Heart left ventricle (tissue), 16 donors: ENCODE measurements around the gene MRNIP. TPM values are rescaled to one million over a fixed set of nuclear protein-coding genes. Genes with fewer than 3 reads are reported as not detected.
A peak's percentile ranks its signal among the peaks of the same experiment; 100 is the strongest.

Experiments used
- ATAC-seq, 4 donors: fragments of 200-7000 bp; cut with Tn5 transposase; one replicate each; pipeline ENCODE4 v1.9.1; 2020 to 2022; ENCODE audit warnings: moderate library complexity in 4 of 4, mild to moderate bottlenecking in 3 of 4, moderate number of reproducible peaks in 1 of 4
- DNase-seq, 5 donors: peaks; one replicate each; pipeline ENCODE4 v3.0.0-alpha.2; 2020
- H3K27ac ChIP-seq, 12 donors: fragments of 200-600 bp; sonication (generic) in 4 of 12; one replicate each; pipeline versions ENCODE4 v1.5.0 to v1.8.0; 2016 to 2022; ENCODE audit warnings: mild to moderate bottlenecking in 2 of 12
- H3K27me3 ChIP-seq, 9 donors: fragments of 200-600 bp; sonication (generic) in 2 of 9; one replicate each; pipeline versions ENCODE4 v1.5.1 to v1.8.0; 2016 to 2022; ENCODE audit warnings: mild to moderate bottlenecking in 3 of 9
- H3K36me3 ChIP-seq, 9 donors: fragments of 200-600 bp; sonication (generic) in 2 of 9; one replicate each; pipeline versions ENCODE4 v1.5.0 to v1.8.0; 2018 to 2022; ENCODE audit warnings: mild to moderate bottlenecking in 2 of 9
- H3K4me1 ChIP-seq, 12 donors: fragments of 200-600 bp; sonication (generic) in 4 of 12; one replicate each; pipeline versions ENCODE4 v1.5.0 to v1.8.0; 2016 to 2022; ENCODE audit warnings: mild to moderate bottlenecking in 3 of 12
- H3K4me3 ChIP-seq, 12 donors: fragments of 200-600 bp; sonication (generic) in 4 of 12; one replicate each; pipeline versions ENCODE4 v1.5.0 to v1.8.0; 2017 to 2022; ENCODE audit warnings: mild to moderate bottlenecking in 9 of 12, moderate library complexity in 4 of 12
- H3K9me3 ChIP-seq, 12 donors: fragments of 200-600 bp; sonication (generic) in 4 of 12; one replicate each; pipeline versions ENCODE4 v1.5.0 to v1.8.0; 2016 to 2022; ENCODE audit warnings: mild to moderate bottlenecking in 1 of 12
- CTCF ChIP-seq, 12 donors: fragments of 200-600 bp; sonication (generic) in 4 of 12; IDR thresholded peaks; one replicate each; pipeline versions ENCODE4 v1.5.0 to v1.8.0; 2018 to 2022; ENCODE audit warnings: antibody characterized with exemption in 12 of 12, mild to moderate bottlenecking in 5 of 12
- POLR2A ChIP-seq, 2 donors: fragments of 450-650 bp; IDR thresholded peaks; one replicate each; pipeline ENCODE4 v1.6.1; 2017; ENCODE audit warnings: antibody characterized with exemption in 2 of 2, mild to moderate bottlenecking in 2 of 2, moderate library complexity in 2 of 2
- WGBS, 4 donors: extraction: QIAGEN DNeasy Blood & Tissue Kit in 2 of 4; methylation state at CpG; one replicate each; pipeline versions ENCODE4 v1.1.5 to v1.1.7; 2013 to 2018; 5-methylcytosine and 5-hydroxymethylcytosine counted together
- intact Hi-C, 10 donors: fragments of 100-400 bp; cut with DNase I; formaldehyde crosslinking; loops; one replicate each; pipeline versions ENCODE4 v1.11.1 to v1.14.2; 2022
- polyA plus RNA-seq, 2 donors: library from polyadenylated mRNA; stranded (reverse); fragments of 200-250 nt; gene quantifications; one replicate each; pipeline ENCODE4 v1.2.3, GENCODE V29; 2013
- total RNA-seq, 9 donors: library from RNA; depleted of rRNA in 2 of 9; stranded (reverse); fragments of >200 nt in 2 of 9; fragmentation: NEBNext Ultra II Directional in 3 of 9; extraction: Animal tissue kit (Norgen Biotek cat#: 25700) in 3 of 9; gene quantifications; one replicate each; pipeline versions ENCODE4 v1.1.0 to v1.2.4, GENCODE V29; 2016 to 2023
- donor health status: ischemic (EF 13 %, LVEDD 7.1; RV severe dilation, severe dysfunction).
- donor health status: healthy with polysubstance abuse.
- donor health status: DM: no; HTN: yes; CAD: no.
- donor health status: DM: no; HTN: no; CAD: no.
- donor health status: ischemic (EF 25% LVEDD 6.9; RV normal size, moderate dysfunction).
- donor health status: ischemic (EF 25% LVEDD 5.7; RV mildly dilated, moderate dysfunction).
- donor health status: healthy.
- donor health status: DM: yes; HTN: yes; CAD: no.
- donor health status: ischemic (EF 35%, LVEDD 5.7; RV mildly dilated, moderate dysfunction).
- donor health status: nonischemic (EF 11% LVEDD 7.7; RV severe dilation, severe dysfunction).
- donor health status: DM: yes; HTN: yes; CAD: no.
- donor health status: PGD.
- donor health status: ischemic (EF 29% LVEDD 5.4; RV normal size, mild dysfunction).
- donor health status: nonischemic (EF 23%, LVEDD 6.1; RV moderate dilation, normal function).

Gene MRNIP
- total and polyA plus RNA-seq, 11 donors, result 8.5 to 24.1 (median 12.3) TPM

DNA sequence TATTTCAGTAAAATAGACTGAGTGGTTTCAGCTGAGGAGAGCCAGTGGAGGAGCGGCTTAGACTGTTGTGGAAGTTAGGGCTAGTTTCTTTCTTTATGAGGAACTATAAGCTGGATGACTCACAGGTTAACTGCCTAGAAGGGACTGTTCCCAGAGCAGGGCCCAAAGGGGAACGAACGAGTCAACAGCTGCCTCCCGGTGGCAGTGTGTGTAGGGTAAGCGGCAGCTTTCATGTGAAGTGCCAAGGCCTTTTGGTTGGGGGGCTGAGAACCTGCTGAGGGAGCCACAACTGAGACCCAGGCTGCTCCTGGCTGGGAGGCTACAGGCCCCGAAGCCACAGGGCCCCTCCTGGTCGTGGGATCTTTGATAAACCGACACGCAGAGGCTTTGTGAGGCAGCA is 30.9 kb downstream of the MRNIP start:
- Histone ChIP-seq H3K4me1 (peaks cover 10 to 56% (median 46%) of the 10 kb centered on the region in 12 donors), H3K4me3 (no peak overlapping the region), H3K36me3 (peaks cover 0 to 100% (median 100%) of the 10 kb centered on the region in 9 donors), H3K27me3 (no peaks in the 10 kb centered on the region), H3K9me3 (no peaks in the 10 kb centered on the region), H3K27ac (peak overlapping the region in 4 of 12 donors; percentile 7 to 62 (median 27))
- peak in 3 of 4 donors; percentile 25 to 69 (median 38) for ATAC-seq
- DNase-seq, result peak in 3 of 5 donors; percentile 54 to 66 (median 55)
- intact Hi-C loops, result loop anchor here in 1 of 10 donors (10.0 kb wide), 1 partner anchor 203 kb away; the partner anchor contains the start of gene HNRNPH1
- WGBS, 4 donors, result 59 to 64% (median 63%) methylated on average over 9 of the region's 9 CpGs
- no peak for TF ChIP-seq CTCF (IDR thresholded peaks at IDR 0.05)
- TF ChIP-seq POLR2A (IDR thresholded peaks at IDR 0.05), result no peak

DNA sequence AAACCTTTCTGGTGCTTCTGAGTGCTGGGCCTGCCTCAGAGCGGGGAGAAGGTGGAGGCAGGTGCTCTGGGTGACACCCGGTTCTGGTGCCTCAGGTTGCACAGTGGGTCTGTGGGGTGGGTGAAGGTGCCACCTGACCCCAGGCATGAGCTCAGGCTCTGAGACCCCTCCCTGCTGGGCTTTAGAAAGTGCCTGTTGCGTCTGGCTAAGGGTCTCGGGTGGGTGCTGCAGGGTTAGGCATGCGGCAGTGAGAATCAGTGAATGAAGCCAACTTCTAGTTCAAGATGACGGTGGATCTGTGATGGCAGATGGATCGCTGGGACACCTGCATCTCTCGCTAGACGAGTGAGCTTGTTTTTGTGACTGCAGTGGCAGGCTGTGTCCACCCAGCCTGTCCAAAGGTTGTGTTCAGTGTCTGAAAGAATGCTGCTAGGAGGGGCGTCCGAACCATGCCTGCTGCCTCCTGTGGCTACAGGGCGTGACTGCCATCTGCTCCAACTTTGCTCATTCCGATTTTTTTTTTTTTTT is 32.9 kb downstream of the MRNIP start:
- no peak for DNase-seq
- H3K27me3 ChIP-seq, result no peaks in the 10 kb centered on the region
- H3K9me3 ChIP-seq, result no peaks in the 10 kb centered on the region
- no peak overlapping the region for H3K4me3 ChIP-seq
- H3K36me3 ChIP-seq, result peaks cover 0 to 89% (median 83%) of the 10 kb centered on the region in 9 donors
- H3K4me1 ChIP-seq, result peaks cover 16 to 65% (median 55%) of the 10 kb centered on the region in 12 donors
- intact Hi-C loops, result loop anchor here in 1 of 10 donors (10.0 kb wide), 1 partner anchor 201 kb away; the partner anchor contains the start of gene HNRNPH1
- no peak for ATAC-seq
- 60 to 72% (median 69%) methylated on average over 13 of the region's 13 CpGs for WGBS, 4 donors
- H3K27ac ChIP-seq, result no peak overlapping the region
- peak in 1 of 12 donors; percentile 10 for TF ChIP-seq CTCF (IDR thresholded peaks at IDR 0.05)
- TF ChIP-seq POLR2A (IDR thresholded peaks at IDR 0.05), result no peak

DNA sequence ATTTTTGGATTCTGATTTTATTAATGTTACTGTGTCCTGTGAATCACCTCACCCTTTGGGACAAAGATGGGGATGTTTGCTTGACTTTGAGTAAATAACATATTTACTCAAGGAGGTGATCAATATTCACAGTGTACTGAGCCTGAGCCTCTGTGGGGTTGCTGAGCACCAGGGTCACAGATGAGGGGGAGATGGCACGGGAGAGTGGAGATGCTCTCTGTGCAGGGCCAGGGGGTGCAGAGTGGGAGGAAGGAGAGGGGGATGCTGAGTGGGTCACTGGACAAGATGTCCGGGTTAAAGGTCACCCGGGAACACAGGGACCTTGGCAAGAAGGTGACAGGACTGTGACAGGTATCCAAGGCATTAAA is 33.9 kb downstream of the MRNIP start:
- peaks cover 0 to 79% (median 73%) of the 10 kb centered on the region in 9 donors for H3K36me3 ChIP-seq
- no peaks in the 10 kb centered on the region for H3K27me3 ChIP-seq
- H3K4me3 ChIP-seq, result peak overlapping the region in 1 of 12 donors; percentile 100
- 68 to 80% (median 73%) methylated on average over 3 of the region's 3 CpGs for WGBS, 4 donors
- intact Hi-C loops, result loop anchor here in 2 of 10 donors (5.0 to 10.0 kb wide), 2 partner anchors 33 to 200 kb away; partner anchors contain the start of genes HNRNPH1 (in 1 of the 2) and MRNIP (in 1 of the 2)
- H3K4me1 ChIP-seq, result peaks cover 20 to 73% (median 62%) of the 10 kb centered on the region in 12 donors
- H3K9me3 ChIP-seq, result no peaks in the 10 kb centered on the region
- TF ChIP-seq POLR2A (IDR thresholded peaks at IDR 0.05), result no peak
- TF ChIP-seq CTCF (IDR thresholded peaks at IDR 0.05), result no peak
- no peak for ATAC-seq
- DNase-seq, result no peak
- H3K27ac ChIP-seq, result peak overlapping the region in 1 of 12 donors; percentile 6

DNA sequence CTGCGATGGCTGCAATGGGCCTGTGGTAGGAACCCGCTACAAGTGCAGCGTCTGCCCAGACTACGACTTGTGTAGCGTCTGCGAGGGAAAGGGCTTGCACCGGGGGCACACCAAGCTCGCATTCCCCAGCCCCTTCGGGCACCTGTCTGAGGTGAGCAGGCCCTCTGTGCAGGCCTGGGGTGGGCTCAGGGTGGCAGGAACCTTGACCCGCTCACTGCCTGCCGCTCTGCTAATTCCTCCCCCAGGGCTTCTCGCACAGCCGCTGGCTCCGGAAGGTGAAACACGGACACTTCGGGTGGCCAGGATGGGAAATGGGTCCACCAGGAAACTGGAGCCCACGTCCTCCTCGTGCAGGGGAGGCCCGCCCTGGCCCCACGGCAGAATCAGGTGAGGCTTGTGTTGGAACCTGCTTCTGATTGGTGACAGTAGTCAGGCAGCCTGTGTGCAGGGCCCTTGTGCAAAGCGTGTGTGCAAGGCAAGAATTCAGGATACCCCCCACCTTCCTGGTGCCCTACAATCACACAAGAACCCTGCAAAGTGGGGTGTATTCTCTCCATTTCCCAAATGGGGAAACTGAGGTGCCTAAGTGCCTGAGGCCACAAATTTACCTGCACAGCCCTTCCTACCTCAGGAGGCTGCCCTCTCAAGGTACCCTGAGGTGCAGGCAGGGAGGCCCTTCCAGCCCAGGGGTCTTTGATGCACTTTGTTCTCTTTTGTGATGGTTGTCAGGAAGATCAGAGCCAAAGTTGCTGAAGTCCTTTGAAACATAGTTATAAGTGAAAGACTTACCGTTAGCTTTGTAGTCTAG is 34.5 kb downstream of the MRNIP start:
- peaks cover 24 to 78% (median 66%) of the 10 kb centered on the region in 12 donors for H3K4me1 ChIP-seq

More for the DNA sequence above, 34.5 kb downstream of the MRNIP start:
- TF ChIP-seq CTCF (IDR thresholded peaks at IDR 0.05) (no peak), POLR2A (IDR thresholded peaks at IDR 0.05) (no peak)
- DNase-seq (peak in 2 of 5 donors; percentile 19 to 29), ATAC-seq (no peak)
- intact Hi-C loops, result loop anchor here in 2 of 10 donors (5.0 to 10.0 kb wide), 2 partner anchors 33 to 199 kb away; partner anchors contain the start of genes HNRNPH1 (in 1 of the 2) and MRNIP (in 1 of the 2)
- H3K36me3 ChIP-seq, result peaks cover 0 to 73% (median 67%) of the 10 kb centered on the region in 9 donors
- H3K27ac ChIP-seq, result peak overlapping the region in 2 of 12 donors; percentile 6 to 47
- peak overlapping the region in 3 of 12 donors; percentile 67 to 100 (median 86) for H3K4me3 ChIP-seq
- 82 to 89% (median 86%) methylated on average over 9 to 22 of the region's 22 CpGs for WGBS, 4 donors
- no peaks in the 10 kb centered on the region for H3K9me3 ChIP-seq
- H3K27me3 ChIP-seq, result no peaks in the 10 kb centered on the region
